Fibroblast of the aortic adventitia (primary cell): ENCODE data around the gene KDM4C. TPM values are rescaled to one million over a fixed set of nuclear protein-coding genes. Genes with fewer than 3 reads are reported as not detected.

Experiments used
- DNase-seq: peaks from one replicate; pipeline ENCODE4 v3.0.0-alpha.2; 2010; ENCODE audit warnings: low read depth
- H3K4me3 ChIP-seq: 2 replicates; pipeline ENCODE4 v1.5.1; 2011; ENCODE audit warnings: low read depth, mild to moderate bottlenecking, control low read depth, low read length, moderate library complexity
- CTCF ChIP-seq: IDR thresholded peaks from 2 replicates; pipeline ENCODE4 v1.5.1; 2011; ENCODE audit warnings: mild to moderate bottlenecking, low read length, control low read depth, inconsistent platforms; ENCODE audit not compliant: insufficient read depth
- total RNA-seq: library from RNA; depleted of rRNA; stranded (reverse); fragments of >200 nt; gene quantifications from 2 replicates; pipeline ENCODE4 v1.2.3, GENCODE V29; 2012; ENCODE audit warnings: low replicate concordance

The KDM4C gene
- total RNA-seq, 1 donor: 25.1 TPM

GRCh38 chr9:7051711-7052110, 293.9 kb downstream of the KDM4C start:
- DNase-seq: no peak
- no peak overlapping the region for H3K4me3 ChIP-seq
- TF ChIP-seq CTCF: no peak

- H3K4me3 ChIP-seq: no peak overlapping the region
- DNase-seq: no peak
- TF ChIP-seq CTCF: no peak
These were observed 296.1 kb downstream of the KDM4C start for GRCh38 chr9:7053903-7054302.

- TF ChIP-seq CTCF: no peak
- no peak overlapping the region for H3K4me3 ChIP-seq
- peak; percentile 12 for DNase-seq
These were observed 297.6 kb downstream of the KDM4C start for GRCh38 chr9:7055171-7055903.

GRCh38 chr9:7056254-7056653, 298.5 kb downstream of the KDM4C start:
- no peak for DNase-seq
- no peak overlapping the region for H3K4me3 ChIP-seq
- no peak for TF ChIP-seq CTCF

- DNase-seq: peak; percentile 4
- no peak for TF ChIP-seq CTCF
- no peak overlapping the region for H3K4me3 ChIP-seq
These were observed 300.7 kb downstream of the KDM4C start for GRCh38 chr9:7058473-7058872.

- no peak for TF ChIP-seq CTCF
- DNase-seq: no peak
- no peak overlapping the region for H3K4me3 ChIP-seq
These were observed 309.4 kb downstream of the KDM4C start for GRCh38 chr9:7067169-7067568.

GRCh38 chr9:7071916-7072315, 314.1 kb downstream of the KDM4C start:
- no peak for DNase-seq
- no peak for TF ChIP-seq CTCF
- no peak overlapping the region for H3K4me3 ChIP-seq
